ENCODE measurements around the gene ITPRIPL1.
"Not testable (repeated sequence)": the region's sequence is repeated elsewhere in the genome, so short reads cannot be mapped to it uniquely, and the experiment has no call there.

ITPRIPL1 gene, protein sequence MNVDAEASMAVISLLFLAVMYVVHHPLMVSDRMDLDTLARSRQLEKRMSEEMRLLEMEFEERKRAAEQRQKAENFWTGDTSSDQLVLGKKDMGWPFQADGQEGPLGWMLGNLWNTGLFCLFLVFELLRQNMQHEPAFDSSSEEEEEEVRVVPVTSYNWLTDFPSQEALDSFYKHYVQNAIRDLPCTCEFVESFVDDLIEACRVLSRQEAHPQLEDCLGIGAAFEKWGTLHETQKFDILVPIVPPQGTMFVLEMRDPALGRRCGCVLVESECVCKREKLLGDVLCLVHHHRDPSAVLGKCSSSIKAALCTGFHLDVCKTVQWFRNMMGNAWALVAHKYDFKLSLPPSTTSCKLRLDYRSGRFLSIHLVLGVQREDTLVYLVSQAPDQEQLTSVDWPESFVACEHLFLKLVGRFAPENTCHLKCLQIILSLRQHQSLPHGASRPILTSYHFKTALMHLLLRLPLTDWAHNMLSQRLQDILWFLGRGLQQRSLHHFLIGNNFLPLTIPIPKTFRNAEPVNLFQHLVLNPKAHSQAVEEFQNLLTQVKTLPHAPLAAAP

DNA sequence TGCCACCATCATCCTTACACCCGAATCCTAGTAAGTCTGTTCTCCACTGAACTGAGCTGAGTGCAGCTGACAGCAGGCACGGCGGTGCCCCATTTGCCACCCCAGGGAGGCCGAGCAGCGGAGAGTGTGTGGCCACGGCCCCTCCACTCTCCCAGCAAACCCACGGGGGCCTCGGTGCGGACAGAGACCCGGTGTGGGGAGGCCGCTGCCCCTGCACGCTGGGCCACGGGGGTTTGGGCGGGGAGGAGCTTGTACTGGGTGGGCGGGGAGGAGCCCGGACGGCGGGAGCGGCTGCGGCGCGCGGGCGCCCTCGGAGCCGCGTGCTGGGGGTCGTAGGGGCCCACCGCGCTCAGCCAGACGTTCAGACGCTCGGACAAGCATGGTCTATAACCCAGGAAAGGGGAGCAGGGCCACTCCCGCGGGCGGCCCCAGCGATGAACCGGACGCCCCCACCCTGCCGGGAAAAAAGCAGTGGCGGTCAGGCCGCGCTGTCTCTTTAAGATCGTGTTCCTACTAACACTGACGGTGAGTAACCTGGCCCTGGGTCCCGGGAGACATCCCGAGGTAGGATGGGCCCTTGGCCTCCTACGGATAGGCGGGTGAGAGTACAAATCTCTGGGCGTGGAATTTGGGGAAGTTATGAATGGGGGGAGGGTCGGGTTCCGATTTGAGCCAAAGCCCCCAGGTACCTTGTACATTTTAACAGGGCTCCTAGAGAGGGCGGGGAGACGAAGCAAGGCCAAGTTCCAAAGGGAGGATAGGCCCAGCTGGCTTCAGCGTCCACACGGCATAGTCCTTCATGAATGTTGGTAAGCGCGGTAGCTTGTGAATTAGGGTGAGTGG is at the start of gene ITPRIPL1:
ITPRIPL1 (plus strand) TSS at position 277 of the 843 bp plus-strand sequence; CDS start at position 800, 523 bp downstream.
- H3K36me3 ChIP-seq (ENCODE audit: control insufficient read depth, insufficient read depth, low read length): peaks cover 2% of the 10 kb centered on the region
- peak; percentile 64 for DNase-seq (ENCODE audit: extremely low read depth, insufficient read length)
- peak within 1 kb of the TSS; percentile 75 for H3K4me3 ChIP-seq (replicated peaks; ENCODE audit: low read depth, low read length)
- TF ChIP-seq, protein P1, sequence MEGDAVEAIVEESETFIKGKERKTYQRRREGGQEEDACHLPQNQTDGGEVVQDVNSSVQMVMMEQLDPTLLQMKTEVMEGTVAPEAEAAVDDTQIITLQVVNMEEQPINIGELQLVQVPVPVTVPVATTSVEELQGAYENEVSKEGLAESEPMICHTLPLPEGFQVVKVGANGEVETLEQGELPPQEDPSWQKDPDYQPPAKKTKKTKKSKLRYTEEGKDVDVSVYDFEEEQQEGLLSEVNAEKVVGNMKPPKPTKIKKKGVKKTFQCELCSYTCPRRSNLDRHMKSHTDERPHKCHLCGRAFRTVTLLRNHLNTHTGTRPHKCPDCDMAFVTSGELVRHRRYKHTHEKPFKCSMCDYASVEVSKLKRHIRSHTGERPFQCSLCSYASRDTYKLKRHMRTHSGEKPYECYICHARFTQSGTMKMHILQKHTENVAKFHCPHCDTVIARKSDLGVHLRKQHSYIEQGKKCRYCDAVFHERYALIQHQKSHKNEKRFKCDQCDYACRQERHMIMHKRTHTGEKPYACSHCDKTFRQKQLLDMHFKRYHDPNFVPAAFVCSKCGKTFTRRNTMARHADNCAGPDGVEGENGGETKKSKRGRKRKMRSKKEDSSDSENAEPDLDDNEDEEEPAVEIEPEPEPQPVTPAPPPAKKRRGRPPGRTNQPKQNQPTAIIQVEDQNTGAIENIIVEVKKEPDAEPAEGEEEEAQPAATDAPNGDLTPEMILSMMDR (IDR thresholded peaks at IDR 0.05; ENCODE audit: insufficient read depth, low read length, poor library complexity, severe bottlenecking): no peak
- no peaks in the 10 kb centered on the region for H3K27me3 ChIP-seq (replicated peaks; ENCODE audit: control insufficient read depth, insufficient read depth, low read length)

DNA sequence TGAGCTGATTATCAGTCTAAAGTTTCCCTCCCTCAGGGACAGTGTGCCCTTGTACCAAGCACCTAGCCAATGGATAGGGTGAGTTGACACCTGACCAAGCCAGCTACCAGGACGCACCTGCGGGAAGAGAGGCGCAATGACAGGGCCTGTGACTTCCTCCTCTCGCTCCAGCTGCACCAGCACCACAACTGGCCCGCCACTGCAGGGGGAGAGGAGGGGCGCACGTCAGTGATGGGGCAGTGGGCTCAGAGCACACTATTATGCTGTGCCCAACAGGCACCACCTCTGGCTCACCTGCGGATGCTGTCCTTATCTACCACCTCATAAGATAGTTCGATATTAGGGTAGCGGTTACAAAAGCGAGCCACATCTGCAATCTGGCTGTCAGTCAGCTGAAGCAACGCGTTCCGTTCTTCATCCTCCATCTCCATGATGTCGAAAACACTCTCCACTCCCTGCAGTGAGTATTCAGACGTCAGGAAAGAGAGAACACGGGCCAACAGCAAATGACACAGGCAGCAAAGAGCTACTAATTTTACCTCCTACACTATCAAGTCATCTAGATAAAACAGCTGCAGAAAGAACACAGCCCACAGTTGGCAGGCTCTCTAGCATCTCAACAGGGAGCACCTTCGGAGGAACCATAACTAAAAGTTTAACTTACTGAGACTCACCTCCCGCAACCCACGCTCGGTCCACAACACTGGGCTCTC is 48.2 kb upstream of the ITPRIPL1 start:
- no peak for DNase-seq (ENCODE audit: extremely low read depth, insufficient read length)
- H3K27me3 ChIP-seq (replicated peaks; ENCODE audit: control insufficient read depth, insufficient read depth, low read length): no peaks in the 10 kb centered on the region
- no peak overlapping the region for H3K4me3 ChIP-seq (replicated peaks; ENCODE audit: low read depth, low read length)
- H3K36me3 ChIP-seq (ENCODE audit: control insufficient read depth, insufficient read depth, low read length): peaks cover 49% of the 10 kb centered on the region
- TF ChIP-seq, protein P1 (IDR thresholded peaks at IDR 0.05; ENCODE audit: insufficient read depth, low read length, poor library complexity, severe bottlenecking): no peak

DNA sequence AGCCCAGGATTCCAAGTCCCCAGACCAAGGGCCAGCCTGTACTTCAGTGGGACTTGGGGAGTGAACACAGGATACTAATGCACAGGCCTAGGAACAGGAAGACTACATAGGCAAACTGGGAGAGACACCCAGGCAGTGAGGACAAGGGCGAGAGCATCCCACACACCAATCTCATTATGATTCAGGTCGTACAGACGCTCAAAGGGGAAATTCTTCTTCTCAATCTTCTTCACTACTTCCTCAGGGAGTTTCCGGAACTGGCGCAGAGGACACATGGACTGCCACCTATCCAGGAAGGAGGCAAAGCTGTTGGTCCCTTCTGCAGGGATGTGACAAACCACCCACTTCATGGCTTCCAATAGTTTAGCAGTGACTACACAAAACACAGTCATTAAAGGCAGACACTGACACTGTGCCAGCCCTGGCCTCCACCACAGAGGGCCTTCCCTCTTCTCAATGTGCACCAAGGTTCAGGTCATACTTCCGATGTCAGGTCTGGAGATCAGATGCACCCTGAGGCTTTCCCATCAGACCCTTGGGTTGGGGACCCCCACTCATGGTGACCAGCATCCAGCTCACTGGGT is 37.8 kb upstream of the ITPRIPL1 start:
- peaks cover 76% of the 10 kb centered on the region for H3K36me3 ChIP-seq (ENCODE audit: control insufficient read depth, insufficient read depth, low read length)
- no peak overlapping the region for H3K4me3 ChIP-seq (replicated peaks; ENCODE audit: low read depth, low read length)
- no peak for DNase-seq (ENCODE audit: extremely low read depth, insufficient read length)
- TF ChIP-seq, protein P1 (IDR thresholded peaks at IDR 0.05; ENCODE audit: insufficient read depth, low read length, poor library complexity, severe bottlenecking): no peak
- H3K27me3 ChIP-seq (replicated peaks; ENCODE audit: control insufficient read depth, insufficient read depth, low read length): no peaks in the 10 kb centered on the region

DNA sequence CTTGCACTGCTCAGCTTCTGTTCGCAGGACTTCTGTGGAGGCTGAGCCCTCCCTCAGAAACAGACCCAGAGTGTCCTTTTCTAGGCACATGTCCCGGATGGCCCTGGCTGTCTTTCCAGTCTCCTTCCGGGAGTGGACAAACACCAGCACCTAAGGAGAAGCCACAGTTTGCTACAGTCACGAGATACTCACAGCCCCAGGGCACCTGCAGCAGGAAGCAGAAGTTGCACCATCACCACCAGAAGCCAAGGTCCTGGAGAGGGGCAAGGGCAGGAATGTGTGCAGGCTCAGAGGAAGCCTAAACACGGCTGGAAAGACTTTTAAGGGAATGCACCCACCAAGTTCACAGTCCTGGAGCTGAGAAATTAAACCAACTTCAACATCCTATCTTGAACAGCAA is 33.4 kb upstream of the ITPRIPL1 start:
- peaks cover 61% of the 10 kb centered on the region for H3K36me3 ChIP-seq (ENCODE audit: control insufficient read depth, insufficient read depth, low read length)

DNA sequence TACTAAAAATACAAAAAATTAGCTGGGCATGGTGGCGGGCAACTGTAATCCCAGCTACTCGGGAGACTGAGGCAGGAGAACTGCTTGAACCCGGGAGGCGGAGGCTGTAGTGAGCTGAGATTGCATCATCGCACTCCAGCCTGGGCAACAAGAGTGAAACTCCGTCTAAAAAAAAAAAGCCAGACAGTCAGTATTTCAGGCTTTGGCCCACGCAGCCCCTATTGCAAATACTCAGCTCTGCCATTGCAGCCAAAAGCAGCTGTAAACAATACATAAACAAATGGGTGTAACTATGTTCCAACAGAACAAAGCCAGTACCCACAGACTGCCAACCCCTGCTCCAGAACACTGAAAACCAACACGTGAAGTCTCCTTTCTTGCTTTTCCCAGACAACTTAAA is 30.8 kb upstream of the ITPRIPL1 start:
- not testable (repeated sequence) for H3K27me3 ChIP-seq (replicated peaks; ENCODE audit: control insufficient read depth, insufficient read depth, low read length)
- peaks cover 53% of the 10 kb centered on the region for H3K36me3 ChIP-seq (ENCODE audit: control insufficient read depth, insufficient read depth, low read length)

More for the DNA sequence above, 33.4 kb upstream of the ITPRIPL1 start:
- Histone ChIP-seq H3K4me3 (replicated peaks; ENCODE audit: low read depth, low read length) (no peak overlapping the region), H3K27me3 (replicated peaks; ENCODE audit: control insufficient read depth, insufficient read depth, low read length) (no peaks in the 10 kb centered on the region)
- DNase-seq (ENCODE audit: extremely low read depth, insufficient read length): no peak
- TF ChIP-seq, protein P1 (IDR thresholded peaks at IDR 0.05; ENCODE audit: insufficient read depth, low read length, poor library complexity, severe bottlenecking): no peak

More for the DNA sequence above, 30.8 kb upstream of the ITPRIPL1 start:
- H3K4me3 ChIP-seq (replicated peaks; ENCODE audit: low read depth, low read length); DNase-seq (ENCODE audit: extremely low read depth, insufficient read length): not testable (repeated sequence)

All from GM06990 (cell line).